GM23338 (cell line): Measurements from ENCODE around the gene SETX. TPM values are rescaled to one million over a fixed set of nuclear protein-coding genes. Genes with fewer than 3 reads are reported as not detected.

Source experiments
- ATAC-seq: fragments of 200-7000 bp; cut with Tn5 transposase; 3 replicates; pipeline ENCODE4 v1.9.1; 2020
- DNase-seq: peaks from one replicate; pipeline ENCODE4 v3.0.0-alpha.2; 2015; ENCODE audit warnings: low spot score
- H2AFZ ChIP-seq: fragments of 200-600 bp; sonication (generic); 2 replicates; pipeline ENCODE4 v1.8.0; 2016; ENCODE audit warnings: antibody characterized with exemption, mild to moderate bottlenecking, moderate library complexity
- H3F3A ChIP-seq: fragments of 200-600 bp; sonication (generic); replicated peaks from 2 replicates; pipeline ENCODE4 v1.8.0; 2017; ENCODE audit warnings: antibody characterized with exemption, mixed run types, low read depth
- H3K27ac ChIP-seq: fragments of 200-600 bp; sonication (generic); 2 replicates; pipeline ENCODE4 v1.6.1; 2016; ENCODE audit warnings: low read depth
- H3K27me3 ChIP-seq: fragments of 200-600 bp; sonication (generic); 2 replicates; pipeline ENCODE4 v1.8.0; 2016; ENCODE audit warnings: mild to moderate bottlenecking, mixed run types, moderate library complexity; ENCODE audit not compliant: insufficient read depth
- H3K36me3 ChIP-seq: fragments of 200-600 bp; sonication (generic); 2 replicates; pipeline ENCODE4 v1.8.0; 2016; ENCODE audit warnings: mild to moderate bottlenecking; ENCODE audit not compliant: insufficient read depth
- H3K4me1 ChIP-seq: fragments of 200-600 bp; sonication (generic); 2 replicates; pipeline ENCODE4 v1.8.0; 2016; ENCODE audit warnings: mild to moderate bottlenecking, moderate library complexity; ENCODE audit not compliant: insufficient read depth
- H3K4me2 ChIP-seq: fragments of 200-600 bp; sonication (generic); 2 replicates; pipeline ENCODE4 v1.7.1; 2017; ENCODE audit warnings: mixed run types
- H3K4me3 ChIP-seq: fragments of 200-600 bp; sonication (generic); 2 replicates; pipeline ENCODE4 v1.6.1; 2016; ENCODE audit warnings: mixed run types
- H3K79me2 ChIP-seq: fragments of 200-600 bp; sonication (generic); replicated peaks from 2 replicates; pipeline ENCODE4 v1.8.0; 2017; ENCODE audit warnings: mild to moderate bottlenecking; ENCODE audit not compliant: insufficient read depth
- H3K9me2 ChIP-seq: fragments of 200-600 bp; sonication (generic); 2 replicates; pipeline ENCODE4 v1.8.0; 2017; ENCODE audit not compliant: insufficient read depth
- H4K20me1 ChIP-seq: fragments of 200-600 bp; sonication (generic); replicated peaks from 2 replicates; pipeline ENCODE4 v1.8.0; 2017; ENCODE audit warnings: mild to moderate bottlenecking; ENCODE audit not compliant: insufficient read depth
- H3K27ac Mint-ChIP-seq: 2 replicates; pipeline ENCODE4 v1.8.0; 2020; ENCODE audit warnings: inconsistent platforms, mild to moderate bottlenecking, moderate library complexity, mixed read lengths
- H3K27me3 Mint-ChIP-seq: 3 replicates; pipeline ENCODE4 v1.8.0; 2022; ENCODE audit warnings: low read depth, mild to moderate bottlenecking, moderate library complexity, mixed read lengths, inconsistent platforms; ENCODE audit not compliant: insufficient read depth, poor library complexity
- H3K36me3 Mint-ChIP-seq: 3 replicates; pipeline ENCODE4 v1.8.0; 2021; ENCODE audit warnings: low read depth, mild to moderate bottlenecking, inconsistent platforms, moderate library complexity, mixed read lengths
- H3K4me1 Mint-ChIP-seq: 3 replicates; pipeline ENCODE4 v1.8.0; 2020; ENCODE audit warnings: mild to moderate bottlenecking, inconsistent platforms, mixed read lengths
- H3K4me3 Mint-ChIP-seq: 3 replicates; pipeline ENCODE4 v1.8.0; 2021; ENCODE audit warnings: moderate library complexity, mild to moderate bottlenecking, inconsistent platforms, mixed read lengths
- H3K9me3 Mint-ChIP-seq: 3 replicates; pipeline ENCODE4 v1.8.0; 2020; ENCODE audit warnings: moderate library complexity, mild to moderate bottlenecking, inconsistent platforms, mixed read lengths
- CREB1 ChIP-seq: fragments of 250-450 bp; sonication (Bioruptor Pico); IDR thresholded peaks from 2 replicates; pipeline ENCODE4 v1.5.0; 2020; ENCODE audit warnings: low read depth, mild to moderate bottlenecking, moderate library complexity
- EZH2 ChIP-seq: fragments of 200-600 bp; sonication (generic); IDR thresholded peaks from one replicate; pipeline ENCODE4 v1.8.0; 2017; ENCODE audit warnings: antibody characterized with exemption, mild to moderate bottlenecking, low read depth; ENCODE audit not compliant: unreplicated experiment
- EZH2phosphoT487 ChIP-seq: fragments of 200-600 bp; sonication (generic); IDR thresholded peaks from one replicate; pipeline ENCODE4 v1.8.1; 2018; ENCODE audit warnings: antibody characterized with exemption; ENCODE audit not compliant: unreplicated experiment
- NANOG ChIP-seq: IDR thresholded peaks from 2 replicates; pipeline ENCODE4 v1.6.1; 2016; ENCODE audit warnings: antibody characterized with exemption, borderline replicate concordance
- POLR2AphosphoS5 ChIP-seq: IDR thresholded peaks from 2 replicates; pipeline ENCODE4 v1.6.1; 2016; ENCODE audit warnings: antibody characterized with exemption, low read depth
- STAT1 ChIP-seq: IDR thresholded peaks from one replicate; pipeline ENCODE4 v1.6.1; 2016; ENCODE audit warnings: antibody characterized with exemption; ENCODE audit not compliant: unreplicated experiment
- ZNF114 ChIP-seq: fragments of 250-450 bp; sonication (Bioruptor Pico); IDR thresholded peaks from 2 replicates; pipeline ENCODE4 v1.5.0; 2020; ENCODE audit warnings: mild to moderate bottlenecking, moderate library complexity
- ZNF331 ChIP-seq: fragments of 250-450 bp; sonication (Bioruptor Pico); IDR thresholded peaks from 2 replicates; pipeline ENCODE4 v1.5.0; 2020; ENCODE audit warnings: low read depth, mild to moderate bottlenecking, moderate library complexity
- polyA plus RNA-seq: library from polyadenylated mRNA; unstranded; fragments of >200 nt; fragmentation: Nextera tagmentation; extraction: Ambion mirVana; gene quantifications from 2 replicates; pipeline ENCODE4 v1.2.1, GENCODE V29; 2016
- total RNA-seq: library from RNA; depleted of rRNA; stranded (reverse); fragments of >200 nt; shearing (Covaris generic); gene quantifications from 2 replicates; pipeline ENCODE4 v1.2.3, GENCODE V29; 2014
- TF ChIP-seq, protein P1 (sequence below): IDR thresholded peaks from 2 replicates; pipeline ENCODE4 v1.6.1; 2016; ENCODE audit warnings: antibody characterized with exemption
- TF ChIP-seq, protein P2 (sequence below): fragments of 250-450 bp; sonication (Bioruptor Pico); IDR thresholded peaks from 2 replicates; pipeline ENCODE4 v1.5.0; 2020; ENCODE audit warnings: mild to moderate bottlenecking, moderate library complexity
- TF ChIP-seq, protein P3 (sequence below): IDR thresholded peaks from one replicate; pipeline ENCODE4 v1.6.1; 2018; ENCODE audit warnings: antibody characterized with exemption; ENCODE audit not compliant: unreplicated experiment

Gene SETX
- total and polyA plus RNA-seq, 2 experiments from 2014 or later: 17.5 to 49.9 TPM

DNA sequence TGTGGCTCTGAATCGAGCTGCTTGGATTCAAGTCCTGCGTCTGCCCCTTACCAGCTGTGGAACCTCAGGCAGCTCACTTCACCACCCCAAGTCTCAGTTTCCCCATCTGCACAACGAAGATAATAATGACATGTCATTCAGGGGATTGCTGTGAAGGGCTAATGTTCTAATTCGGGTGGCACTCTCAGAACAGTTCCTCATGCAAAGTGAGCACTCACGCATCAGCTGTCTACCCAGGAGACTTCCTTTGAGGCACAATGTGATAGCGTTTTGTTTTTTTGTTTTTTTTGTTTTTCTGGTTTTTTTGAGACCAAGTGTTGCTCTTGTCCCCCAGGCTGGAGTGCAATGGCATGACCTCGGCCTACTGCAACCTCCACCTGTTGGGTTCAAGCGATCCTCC lies 136.6 kb downstream of the SETX start:
- Mint-ChIP-seq H3K27me3 (peaks cover 5% of the 10 kb centered on the region), H3K36me3 (no peaks in the 10 kb centered on the region), H3K4me3 (no peak overlapping the region), H3K9me3 (no peaks in the 10 kb centered on the region), H3K4me1 (peaks cover 11% of the 10 kb centered on the region), H3K27ac (no peak overlapping the region)
- no peaks in the 10 kb centered on the region for H3F3A ChIP-seq
- no peak for DNase-seq
- H3K27me3 ChIP-seq: no peaks in the 10 kb centered on the region
- H3K79me2 ChIP-seq: no peaks in the 10 kb centered on the region
- peaks cover 5% of the 10 kb centered on the region; the same call in 1 of the 2 replicates for H3K4me1 ChIP-seq
- H3K27ac ChIP-seq: no peak overlapping the region
- no peaks in the 10 kb centered on the region for H4K20me1 ChIP-seq
- TF ChIP-seq, protein P1, sequence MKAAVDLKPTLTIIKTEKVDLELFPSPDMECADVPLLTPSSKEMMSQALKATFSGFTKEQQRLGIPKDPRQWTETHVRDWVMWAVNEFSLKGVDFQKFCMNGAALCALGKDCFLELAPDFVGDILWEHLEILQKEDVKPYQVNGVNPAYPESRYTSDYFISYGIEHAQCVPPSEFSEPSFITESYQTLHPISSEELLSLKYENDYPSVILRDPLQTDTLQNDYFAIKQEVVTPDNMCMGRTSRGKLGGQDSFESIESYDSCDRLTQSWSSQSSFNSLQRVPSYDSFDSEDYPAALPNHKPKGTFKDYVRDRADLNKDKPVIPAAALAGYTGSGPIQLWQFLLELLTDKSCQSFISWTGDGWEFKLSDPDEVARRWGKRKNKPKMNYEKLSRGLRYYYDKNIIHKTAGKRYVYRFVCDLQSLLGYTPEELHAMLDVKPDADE: no peak
- no peak for TF ChIP-seq ZNF114 (CRISPR knock-in tag)
- no peak for TF ChIP-seq CREB1 (CRISPR knock-in tag)
- TF ChIP-seq NANOG: no peak
- no peak for TF ChIP-seq STAT1
- no peaks in the 10 kb centered on the region for H3K36me3 ChIP-seq
- H3K4me2 ChIP-seq: no peak overlapping the region
- no peak overlapping the region for H3K4me3 ChIP-seq
- H2AFZ ChIP-seq: no peak overlapping the region
- H3K9me2 ChIP-seq: no peaks in the 10 kb centered on the region
- no peak for ATAC-seq

DNA sequence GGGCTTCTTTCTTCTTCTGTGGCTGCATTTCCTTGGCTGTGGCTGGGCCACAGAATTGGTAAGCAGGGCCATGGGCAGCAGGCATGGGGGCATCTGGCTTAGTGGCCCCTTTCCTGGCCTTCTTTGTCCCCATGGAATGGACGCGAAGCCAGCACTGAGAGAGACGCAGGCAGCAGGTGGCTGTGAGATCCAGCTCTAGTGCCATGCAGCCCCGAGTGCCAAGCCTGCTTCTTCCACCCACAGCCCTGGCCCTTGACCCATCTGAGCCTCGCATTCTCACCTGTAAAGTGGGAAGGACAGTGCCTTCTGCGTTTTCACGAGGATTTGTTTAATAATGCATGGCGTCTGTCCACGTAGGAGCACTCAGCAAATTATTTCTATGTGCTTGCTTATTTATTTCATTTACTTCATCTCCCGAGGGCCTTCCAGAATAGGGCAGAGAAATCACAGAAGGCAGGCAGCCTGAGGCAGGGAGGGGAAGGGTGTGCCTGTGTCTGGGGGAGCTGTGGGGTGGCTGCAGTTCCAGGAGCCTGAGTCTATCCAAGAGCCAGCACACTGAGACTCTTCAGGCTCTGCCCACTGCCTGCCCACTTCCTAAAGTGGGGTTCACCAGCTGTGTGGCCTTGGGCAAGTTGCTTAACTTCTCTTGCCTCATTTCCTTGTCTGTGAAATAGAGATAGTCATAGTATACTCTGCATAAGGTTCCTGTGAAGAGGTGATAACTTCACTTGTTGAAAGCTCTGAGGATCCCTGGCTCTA lies 137.7 kb downstream of the SETX start:
- H3K36me3 ChIP-seq: no peaks in the 10 kb centered on the region
- H3K4me1 Mint-ChIP-seq: peaks cover 11% of the 10 kb centered on the region
- peaks cover 5% of the 10 kb centered on the region for H3K27me3 Mint-ChIP-seq
- no peaks in the 10 kb centered on the region for H3K36me3 Mint-ChIP-seq
- no peak overlapping the region for H3K4me2 ChIP-seq
- H3K9me2 ChIP-seq: no peaks in the 10 kb centered on the region
- no peak overlapping the region for H2AFZ ChIP-seq
- peaks cover 5% of the 10 kb centered on the region; the same call in 1 of the 2 replicates for H3K4me1 ChIP-seq
- DNase-seq: no peak
- ATAC-seq: no peak
- H3F3A ChIP-seq: no peaks in the 10 kb centered on the region
- no peaks in the 10 kb centered on the region for H3K9me3 Mint-ChIP-seq
- no peak overlapping the region for H3K27ac Mint-ChIP-seq
- H3K4me3 Mint-ChIP-seq: no peak overlapping the region
- H3K27ac ChIP-seq: no peak overlapping the region
- H3K4me3 ChIP-seq: no peak overlapping the region
- H3K79me2 ChIP-seq: no peaks in the 10 kb centered on the region
- no peaks in the 10 kb centered on the region for H3K27me3 ChIP-seq
- H4K20me1 ChIP-seq: no peaks in the 10 kb centered on the region
- TF ChIP-seq STAT1: no peak
- TF ChIP-seq, protein P2, sequence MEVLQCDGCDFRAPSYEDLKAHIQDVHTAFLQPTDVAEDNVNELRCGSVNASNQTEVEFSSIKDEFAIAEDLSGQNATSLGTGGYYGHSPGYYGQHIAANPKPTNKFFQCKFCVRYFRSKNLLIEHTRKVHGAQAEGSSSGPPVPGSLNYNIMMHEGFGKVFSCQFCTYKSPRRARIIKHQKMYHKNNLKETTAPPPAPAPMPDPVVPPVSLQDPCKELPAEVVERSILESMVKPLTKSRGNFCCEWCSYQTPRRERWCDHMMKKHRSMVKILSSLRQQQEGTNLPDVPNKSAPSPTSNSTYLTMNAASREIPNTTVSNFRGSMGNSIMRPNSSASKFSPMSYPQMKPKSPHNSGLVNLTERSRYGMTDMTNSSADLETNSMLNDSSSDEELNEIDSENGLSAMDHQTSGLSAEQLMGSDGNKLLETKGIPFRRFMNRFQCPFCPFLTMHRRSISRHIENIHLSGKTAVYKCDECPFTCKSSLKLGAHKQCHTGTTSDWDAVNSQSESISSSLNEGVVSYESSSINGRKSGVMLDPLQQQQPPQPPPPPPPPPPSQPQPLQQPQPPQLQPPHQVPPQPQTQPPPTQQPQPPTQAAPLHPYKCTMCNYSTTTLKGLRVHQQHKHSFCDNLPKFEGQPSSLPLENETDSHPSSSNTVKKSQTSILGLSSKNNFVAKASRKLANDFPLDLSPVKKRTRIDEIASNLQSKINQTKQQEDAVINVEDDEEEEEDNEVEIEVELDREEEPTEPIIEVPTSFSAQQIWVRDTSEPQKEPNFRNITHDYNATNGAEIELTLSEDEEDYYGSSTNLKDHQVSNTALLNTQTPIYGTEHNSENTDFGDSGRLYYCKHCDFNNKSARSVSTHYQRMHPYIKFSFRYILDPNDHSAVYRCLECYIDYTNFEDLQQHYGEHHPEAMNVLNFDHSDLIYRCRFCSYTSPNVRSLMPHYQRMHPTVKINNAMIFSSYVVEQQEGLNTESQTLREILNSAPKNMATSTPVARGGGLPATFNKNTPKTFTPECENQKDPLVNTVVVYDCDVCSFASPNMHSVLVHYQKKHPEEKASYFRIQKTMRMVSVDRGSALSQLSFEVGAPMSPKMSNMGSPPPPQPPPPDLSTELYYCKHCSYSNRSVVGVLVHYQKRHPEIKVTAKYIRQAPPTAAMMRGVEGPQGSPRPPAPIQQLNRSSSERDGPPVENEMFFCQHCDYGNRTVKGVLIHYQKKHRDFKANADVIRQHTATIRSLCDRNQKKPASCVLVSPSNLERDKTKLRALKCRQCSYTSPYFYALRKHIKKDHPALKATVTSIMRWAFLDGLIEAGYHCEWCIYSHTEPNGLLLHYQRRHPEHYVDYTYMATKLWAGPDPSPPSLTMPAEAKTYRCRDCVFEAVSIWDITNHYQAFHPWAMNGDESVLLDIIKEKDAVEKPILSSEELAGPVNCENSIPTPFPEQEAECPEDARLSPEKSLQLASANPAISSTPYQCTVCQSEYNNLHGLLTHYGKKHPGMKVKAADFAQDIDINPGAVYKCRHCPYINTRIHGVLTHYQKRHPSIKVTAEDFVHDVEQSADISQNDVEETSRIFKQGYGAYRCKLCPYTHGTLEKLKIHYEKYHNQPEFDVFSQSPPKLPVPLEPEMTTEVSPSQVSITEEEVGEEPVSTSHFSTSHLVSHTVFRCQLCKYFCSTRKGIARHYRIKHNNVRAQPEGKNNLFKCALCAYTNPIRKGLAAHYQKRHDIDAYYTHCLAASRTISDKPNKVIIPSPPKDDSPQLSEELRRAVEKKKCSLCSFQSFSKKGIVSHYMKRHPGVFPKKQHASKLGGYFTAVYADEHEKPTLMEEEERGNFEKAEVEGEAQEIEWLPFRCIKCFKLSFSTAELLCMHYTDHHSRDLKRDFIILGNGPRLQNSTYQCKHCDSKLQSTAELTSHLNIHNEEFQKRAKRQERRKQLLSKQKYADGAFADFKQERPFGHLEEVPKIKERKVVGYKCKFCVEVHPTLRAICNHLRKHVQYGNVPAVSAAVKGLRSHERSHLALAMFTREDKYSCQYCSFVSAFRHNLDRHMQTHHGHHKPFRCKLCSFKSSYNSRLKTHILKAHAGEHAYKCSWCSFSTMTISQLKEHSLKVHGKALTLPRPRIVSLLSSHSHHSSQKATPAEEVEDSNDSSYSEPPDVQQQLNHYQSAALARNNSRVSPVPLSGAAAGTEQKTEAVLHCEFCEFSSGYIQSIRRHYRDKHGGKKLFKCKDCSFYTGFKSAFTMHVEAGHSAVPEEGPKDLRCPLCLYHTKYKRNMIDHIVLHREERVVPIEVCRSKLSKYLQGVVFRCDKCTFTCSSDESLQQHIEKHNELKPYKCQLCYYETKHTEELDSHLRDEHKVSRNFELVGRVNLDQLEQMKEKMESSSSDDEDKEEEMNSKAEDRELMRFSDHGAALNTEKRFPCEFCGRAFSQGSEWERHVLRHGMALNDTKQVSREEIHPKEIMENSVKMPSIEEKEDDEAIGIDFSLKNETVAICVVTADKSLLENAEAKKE (CRISPR knock-in tag): no peak
- no peak for TF ChIP-seq ZNF114 (CRISPR knock-in tag)
- TF ChIP-seq, protein P3, sequence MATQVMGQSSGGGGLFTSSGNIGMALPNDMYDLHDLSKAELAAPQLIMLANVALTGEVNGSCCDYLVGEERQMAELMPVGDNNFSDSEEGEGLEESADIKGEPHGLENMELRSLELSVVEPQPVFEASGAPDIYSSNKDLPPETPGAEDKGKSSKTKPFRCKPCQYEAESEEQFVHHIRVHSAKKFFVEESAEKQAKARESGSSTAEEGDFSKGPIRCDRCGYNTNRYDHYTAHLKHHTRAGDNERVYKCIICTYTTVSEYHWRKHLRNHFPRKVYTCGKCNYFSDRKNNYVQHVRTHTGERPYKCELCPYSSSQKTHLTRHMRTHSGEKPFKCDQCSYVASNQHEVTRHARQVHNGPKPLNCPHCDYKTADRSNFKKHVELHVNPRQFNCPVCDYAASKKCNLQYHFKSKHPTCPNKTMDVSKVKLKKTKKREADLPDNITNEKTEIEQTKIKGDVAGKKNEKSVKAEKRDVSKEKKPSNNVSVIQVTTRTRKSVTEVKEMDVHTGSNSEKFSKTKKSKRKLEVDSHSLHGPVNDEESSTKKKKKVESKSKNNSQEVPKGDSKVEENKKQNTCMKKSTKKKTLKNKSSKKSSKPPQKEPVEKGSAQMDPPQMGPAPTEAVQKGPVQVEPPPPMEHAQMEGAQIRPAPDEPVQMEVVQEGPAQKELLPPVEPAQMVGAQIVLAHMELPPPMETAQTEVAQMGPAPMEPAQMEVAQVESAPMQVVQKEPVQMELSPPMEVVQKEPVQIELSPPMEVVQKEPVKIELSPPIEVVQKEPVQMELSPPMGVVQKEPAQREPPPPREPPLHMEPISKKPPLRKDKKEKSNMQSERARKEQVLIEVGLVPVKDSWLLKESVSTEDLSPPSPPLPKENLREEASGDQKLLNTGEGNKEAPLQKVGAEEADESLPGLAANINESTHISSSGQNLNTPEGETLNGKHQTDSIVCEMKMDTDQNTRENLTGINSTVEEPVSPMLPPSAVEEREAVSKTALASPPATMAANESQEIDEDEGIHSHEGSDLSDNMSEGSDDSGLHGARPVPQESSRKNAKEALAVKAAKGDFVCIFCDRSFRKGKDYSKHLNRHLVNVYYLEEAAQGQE: no peak
- TF ChIP-seq EZH2phosphoT487: no peak
- TF ChIP-seq POLR2AphosphoS5: no peak
- no peak for TF ChIP-seq EZH2
- TF ChIP-seq CREB1 (CRISPR knock-in tag): no peak
- no peak for TF ChIP-seq ZNF331 (CRISPR knock-in tag)
